ENCODE results near the gene MROH8.

- TF ChIP-seq POLR2A (IDR thresholded peaks at IDR 0.05): no peak
- no peak for TF ChIP-seq POLR2AphosphoS5 (IDR thresholded peaks at IDR 0.05)
- TF ChIP-seq CTCF (IDR thresholded peaks at IDR 0.05): no peak
- TF ChIP-seq EP300 (IDR thresholded peaks at IDR 0.05): no peak
These were observed 9.4 kb upstream of the MROH8 start for GRCh38 chr20:37188787-37189186.

Measured in gastroesophageal sphincter (tissue), 3 donors.